Endothelial cell of hepatic sinusoid (primary cell): Measurements from ENCODE around the gene NLE1.
"Not testable (repeated sequence)": the region's sequence is repeated elsewhere in the genome, so short reads cannot be mapped to it uniquely, and the experiment has no call there.

Experiments
- in situ Hi-C: cut with HindIII; loops from 2 replicates; pipeline ENCODE4 v1.10.0; 2017; ENCODE audit warnings: low sequenced_read_pairs

The NLE1 gene

DNA sequence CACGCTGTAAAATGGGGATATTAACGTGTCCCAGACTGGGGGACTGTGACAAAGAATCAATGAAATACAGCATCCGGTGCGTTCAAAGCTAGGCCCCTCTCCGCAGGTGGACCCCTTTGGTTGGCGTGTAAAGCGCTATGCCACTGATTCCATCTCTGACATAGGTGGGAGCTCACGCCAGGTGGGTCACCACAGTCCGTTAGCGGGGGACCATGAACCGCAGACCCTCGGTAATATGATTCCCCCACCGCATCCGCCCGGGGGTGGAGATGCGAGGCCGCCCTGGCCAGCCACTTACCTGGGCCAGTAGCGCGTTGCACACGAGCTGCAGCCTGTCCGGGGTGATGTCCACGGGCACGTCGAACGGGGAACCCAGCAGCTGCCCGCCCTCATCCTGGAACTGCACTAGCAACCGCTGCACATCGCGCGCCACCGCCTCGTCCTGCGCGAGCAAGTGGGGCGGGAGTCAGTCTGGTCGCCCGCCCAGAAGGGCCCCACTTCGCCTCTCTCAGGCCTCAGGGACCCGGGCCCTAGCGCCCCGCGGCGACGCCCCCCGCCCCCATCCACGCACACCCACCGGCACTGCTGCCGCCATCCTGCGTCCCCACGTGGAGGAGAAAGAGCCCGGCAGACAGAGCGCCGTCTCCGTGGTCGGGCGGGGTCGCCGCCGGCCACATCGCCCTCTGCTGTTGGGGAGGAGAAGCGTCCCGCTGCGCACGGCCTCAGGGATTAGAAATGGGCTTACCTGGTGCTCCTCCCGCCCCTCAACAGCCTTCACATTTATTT is at the start of gene NLE1:
NLE1 (minus strand) TSS at position 623 of the 786 bp plus-strand sequence; CDS start at position 595, 28 bp downstream.
- in situ Hi-C loops = loop anchor here (25.0 kb wide), 2 partner anchors 305 to 705 kb away; no protein-coding TSS in a partner anchor

GRCh38 chr17:35191001-35191695 is 49.0 kb upstream of the NLE1 start:
- in situ Hi-C loops = loop anchor here (25.0 kb wide), 1 partner anchor 321 kb away; no protein-coding TSS in a partner anchor

- in situ Hi-C loops = loop anchor here (25.0 kb wide), 1 partner anchor 323 kb away; no protein-coding TSS in a partner anchor
These were observed 47.2 kb upstream of the NLE1 start for GRCh38 chr17:35189291-35189690.

DNA sequence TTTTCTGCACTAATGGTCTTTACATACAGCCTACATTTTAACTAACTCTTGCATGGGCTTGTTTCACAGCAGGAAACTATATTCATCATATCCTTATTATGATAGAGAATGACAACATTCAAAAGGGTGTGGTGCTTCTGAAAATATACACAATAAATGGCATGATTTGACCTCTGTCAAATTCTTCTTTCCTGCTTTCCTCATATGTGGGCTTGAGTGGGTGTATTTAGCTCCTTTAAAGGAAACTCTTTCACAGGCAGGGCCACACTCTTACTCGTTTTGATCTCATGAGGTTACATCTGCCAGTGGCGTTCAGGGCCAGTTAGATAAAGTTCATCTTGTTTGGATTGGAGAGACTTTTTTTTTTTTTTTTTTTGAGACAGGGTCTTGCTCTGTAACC is 46.0 kb upstream of the NLE1 start:
- in situ Hi-C loops = loop anchor here (25.0 kb wide), 1 partner anchor 324 kb away; no protein-coding TSS in a partner anchor

DNA sequence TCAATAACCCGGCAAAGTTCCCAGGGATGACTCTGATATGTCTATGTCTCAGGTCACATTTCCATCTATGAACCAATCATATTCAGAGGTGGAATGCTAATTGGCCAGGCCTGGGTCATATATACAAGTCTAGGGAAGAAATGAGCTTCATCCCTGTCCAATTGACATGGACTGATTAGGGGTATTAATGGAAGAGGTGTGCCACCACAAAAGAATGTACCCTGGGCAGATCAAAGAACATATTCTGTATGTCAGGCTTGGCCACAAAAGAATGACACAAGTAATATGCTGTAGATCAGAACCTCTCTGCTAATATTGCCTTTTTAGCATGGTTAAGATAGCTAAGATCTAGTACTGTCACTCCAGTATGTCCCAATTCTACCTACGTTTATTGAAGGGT is 45.4 kb upstream of the NLE1 start:
- in situ Hi-C loops = loop anchor here (25.0 kb wide), 1 partner anchor 325 kb away; no protein-coding TSS in a partner anchor

GRCh38 chr17:35185849-35186248 is 43.7 kb upstream of the NLE1 start:
- in situ Hi-C loops = loop anchor here (25.0 kb wide), 1 partner anchor 326 kb away; no protein-coding TSS in a partner anchor

DNA sequence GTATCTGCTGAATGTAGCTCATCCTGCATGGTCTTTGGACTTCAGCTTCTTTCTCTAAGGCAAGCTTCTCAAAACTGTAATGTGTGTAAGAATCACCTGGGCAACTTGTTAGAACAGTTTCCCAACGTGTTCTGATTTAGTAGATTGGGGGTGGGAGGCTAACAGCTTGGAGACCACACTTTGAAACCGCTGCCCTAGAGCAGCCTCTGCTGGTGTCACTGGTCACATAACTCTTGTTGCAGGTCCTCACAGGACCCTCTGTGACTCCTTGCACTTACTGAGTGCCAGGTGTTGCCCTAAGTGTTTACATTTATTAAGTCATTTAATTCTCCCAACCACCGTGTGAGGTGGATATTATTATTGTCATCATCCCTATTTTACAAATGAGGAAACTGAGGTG is 42.2 kb upstream of the NLE1 start:
- in situ Hi-C loops = loop anchor here (25.0 kb wide), 1 partner anchor 328 kb away; no protein-coding TSS in a partner anchor

GRCh38 chr17:35183332-35183731 is 41.2 kb upstream of the NLE1 start:
- in situ Hi-C loops = loop anchor here (25.0 kb wide), 1 partner anchor 329 kb away; no protein-coding TSS in a partner anchor

DNA sequence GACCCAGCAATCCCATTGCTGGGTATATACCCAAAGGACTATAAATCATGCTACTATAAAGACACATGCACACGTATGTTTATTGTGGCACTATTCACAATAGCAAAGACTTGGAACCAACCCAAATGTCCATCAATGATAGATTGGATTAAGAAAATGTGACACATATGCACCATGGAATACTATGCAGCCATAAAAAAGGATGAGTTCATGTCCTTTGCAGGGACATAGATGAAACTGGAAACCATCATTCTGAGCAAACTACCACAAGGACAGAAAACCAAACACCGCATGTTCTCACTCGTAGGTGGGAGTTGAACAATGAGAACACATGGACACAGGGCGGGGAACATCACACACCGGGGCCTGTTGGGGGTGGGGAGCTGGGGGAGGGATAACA is 37.3 kb upstream of the NLE1 start:
- in situ Hi-C loops = loop anchor here (25.0 kb wide), 1 partner anchor 333 kb away; no protein-coding TSS in a partner anchor

DNA sequence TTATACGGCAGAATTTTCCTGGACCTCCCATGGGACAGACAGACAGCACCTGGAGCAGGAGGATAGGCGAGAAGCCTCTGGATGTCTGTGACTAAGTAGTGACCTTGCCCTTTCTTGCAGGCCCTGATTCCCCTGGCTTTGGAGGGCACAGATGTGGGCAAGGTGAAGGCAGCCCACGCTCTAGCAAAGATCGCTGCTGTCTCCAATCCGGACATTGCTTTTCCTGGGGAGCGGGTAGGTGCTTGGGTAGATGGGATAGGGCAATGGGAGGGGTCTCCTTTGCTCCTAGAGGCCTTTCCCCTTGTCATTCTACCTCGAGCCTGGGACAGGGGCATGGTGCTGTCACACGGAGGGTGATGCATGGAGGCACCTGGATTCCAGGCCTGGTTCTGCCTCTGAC is 34.8 kb upstream of the NLE1 start:
- in situ Hi-C loops = loop anchor here (25.0 kb wide), 1 partner anchor 335 kb away; no protein-coding TSS in a partner anchor

DNA sequence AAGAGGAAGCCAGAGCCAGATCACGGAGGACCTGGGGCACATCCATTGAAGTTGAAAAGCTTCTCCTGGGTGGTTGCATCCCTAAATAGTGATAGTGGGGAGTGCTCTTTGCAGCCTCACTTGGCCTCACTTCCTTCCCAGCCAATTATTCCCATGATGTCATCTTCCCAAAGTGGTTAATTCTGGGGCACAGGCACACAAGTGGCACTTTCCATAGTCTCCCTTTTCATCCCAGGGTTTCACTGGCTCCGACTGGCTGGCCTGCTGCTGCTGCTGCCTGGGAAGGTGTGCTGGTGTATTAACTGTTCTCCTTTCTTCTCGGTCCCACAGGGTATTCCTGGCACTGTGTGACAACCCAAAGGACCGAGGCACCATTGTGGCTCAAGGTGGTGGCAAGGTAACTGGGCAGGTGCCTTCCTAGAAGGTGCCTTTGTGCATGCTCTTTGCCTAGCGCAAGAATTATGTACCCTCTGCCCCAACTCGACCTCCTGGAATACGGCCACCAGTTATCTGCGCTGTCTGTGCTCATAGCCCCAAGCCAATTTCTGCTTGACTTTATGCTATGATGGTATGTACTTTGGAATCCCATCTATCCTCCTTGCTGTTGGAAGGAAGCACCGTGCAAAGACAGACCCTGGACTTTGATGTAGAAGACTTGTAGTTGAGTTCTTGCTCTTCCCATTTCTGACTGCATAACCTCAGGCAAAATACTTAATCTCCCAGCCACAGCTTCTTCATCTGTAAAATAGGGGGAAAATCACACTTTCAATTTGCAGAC is 33.7 kb upstream of the NLE1 start:
- in situ Hi-C loops = loop anchor here (25.0 kb wide), 1 partner anchor 336 kb away; no protein-coding TSS in a partner anchor

DNA sequence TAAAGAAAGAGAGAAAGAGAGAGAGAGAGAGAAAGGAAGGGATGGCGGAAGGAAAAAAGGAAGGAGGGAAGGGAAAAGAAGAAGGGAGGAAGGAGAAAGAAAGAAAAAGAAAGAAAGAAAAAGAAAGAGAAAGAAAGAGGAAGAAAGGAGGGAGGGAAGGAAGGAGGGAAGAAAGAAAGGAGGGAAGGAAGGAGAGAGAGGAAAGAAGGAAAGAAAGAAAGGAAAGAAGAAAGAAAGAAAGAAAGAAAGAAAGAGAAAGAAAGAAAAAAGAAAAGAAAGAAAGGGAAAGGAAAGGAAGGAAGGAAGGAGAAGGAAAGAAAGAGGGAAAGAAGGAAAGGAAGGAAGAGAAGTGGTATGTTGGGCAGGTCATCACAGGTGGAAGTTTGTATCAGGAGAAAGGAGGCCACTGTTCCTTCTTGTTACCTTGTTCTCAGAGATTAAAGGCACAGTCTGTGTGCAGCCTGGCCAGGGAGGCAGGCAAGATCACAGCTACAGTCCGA is 32.8 kb upstream of the NLE1 start:
- in situ Hi-C loops = loop anchor here (25.0 kb wide), 1 partner anchor 337 kb away; no protein-coding TSS in a partner anchor

- in situ Hi-C loops = not testable (repeated sequence)
These were observed 30.2 kb upstream of the NLE1 start for GRCh38 chr17:35172321-35172720.

GRCh38 chr17:35171834-35172233 is 29.7 kb upstream of the NLE1 start:
- in situ Hi-C loops = no loop called here

DNA sequence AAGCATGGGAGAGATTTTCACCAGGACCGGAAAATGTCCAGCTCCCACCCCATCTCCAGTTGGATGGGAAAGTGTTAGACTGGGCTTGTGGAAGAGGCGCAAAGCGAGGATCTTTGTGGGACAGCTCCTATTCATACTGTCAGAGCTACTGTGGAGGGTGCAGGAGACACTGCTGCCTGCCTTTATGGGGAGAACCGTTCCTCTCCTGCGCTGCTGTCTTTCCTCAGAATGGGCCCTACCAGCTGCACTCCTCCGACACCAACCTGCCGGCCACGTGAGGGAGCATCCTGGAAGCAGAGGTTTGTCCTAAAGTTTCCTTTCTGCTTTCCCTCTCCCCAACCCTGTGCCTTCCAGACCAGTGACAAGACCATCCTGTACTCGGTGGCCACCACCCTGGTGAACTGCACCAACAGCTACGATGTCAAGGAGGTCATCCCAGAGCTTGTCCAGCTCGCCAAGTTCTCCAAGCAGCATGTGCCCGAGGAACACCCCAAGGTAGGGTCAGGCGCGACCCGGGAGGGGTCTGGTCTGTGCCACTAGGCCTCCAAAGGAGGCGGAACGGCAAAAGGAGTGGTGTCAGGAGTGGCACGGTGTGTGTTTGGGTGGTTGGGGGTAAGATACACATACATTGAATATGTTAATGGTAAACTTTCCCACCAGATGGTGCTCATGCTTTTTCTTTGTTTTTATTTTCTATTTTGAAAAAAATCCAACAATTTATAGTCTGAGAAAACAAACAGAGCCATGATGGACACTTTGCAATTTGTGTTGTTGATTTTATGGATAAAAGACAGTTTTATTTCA is 29.1 kb upstream of the NLE1 start:
- in situ Hi-C loops = no loop called here

DNA sequence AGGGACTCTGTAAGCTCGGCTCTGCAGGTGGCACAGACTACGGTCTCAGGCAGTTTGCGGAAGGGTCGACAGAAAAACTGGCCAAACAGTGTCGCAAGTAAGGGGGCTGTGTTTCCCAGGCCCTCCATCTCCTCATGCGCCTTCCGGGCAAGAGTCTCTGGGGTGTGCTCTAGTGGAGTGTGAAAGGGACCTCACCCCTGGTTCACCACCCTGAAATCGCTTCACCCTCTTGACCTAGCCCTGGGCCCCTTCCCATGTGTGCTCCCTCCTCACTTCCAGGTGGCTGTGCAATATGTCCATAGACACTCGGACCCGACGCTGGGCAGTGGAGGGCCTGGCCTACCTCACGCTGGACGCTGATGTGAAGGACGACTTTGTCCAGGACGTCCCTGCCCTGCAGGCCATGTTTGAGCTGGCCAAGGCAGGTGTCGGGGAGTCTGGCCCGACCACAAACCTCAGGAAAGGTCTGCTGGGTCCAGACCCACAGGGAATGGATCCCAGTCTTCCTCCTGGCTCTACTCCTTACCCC is 27.8 kb upstream of the NLE1 start:
- in situ Hi-C loops = no loop called here

GRCh38 chr17:35167666-35168065 is 25.6 kb upstream of the NLE1 start:
- in situ Hi-C loops = no loop called here

DNA sequence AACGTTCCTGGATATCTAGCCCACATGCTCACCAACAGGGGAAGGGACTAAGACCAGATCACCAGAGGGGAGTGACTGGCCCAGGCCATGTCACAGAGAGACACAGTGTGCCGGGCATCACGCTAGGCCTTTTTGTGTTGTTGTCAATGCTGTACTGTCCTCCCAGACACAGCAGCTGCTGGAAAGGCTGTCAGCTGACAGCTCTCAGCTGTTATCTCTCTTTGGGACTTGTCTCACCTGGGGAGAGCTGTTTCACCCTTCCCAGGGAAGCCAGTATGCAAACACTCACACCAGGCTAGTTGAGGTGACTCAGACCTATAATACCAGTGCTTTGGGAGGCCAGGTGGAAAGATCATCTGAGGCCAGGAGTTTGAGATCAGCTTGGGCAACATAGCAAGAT is 24.9 kb upstream of the NLE1 start:
- in situ Hi-C loops = no loop called here

DNA sequence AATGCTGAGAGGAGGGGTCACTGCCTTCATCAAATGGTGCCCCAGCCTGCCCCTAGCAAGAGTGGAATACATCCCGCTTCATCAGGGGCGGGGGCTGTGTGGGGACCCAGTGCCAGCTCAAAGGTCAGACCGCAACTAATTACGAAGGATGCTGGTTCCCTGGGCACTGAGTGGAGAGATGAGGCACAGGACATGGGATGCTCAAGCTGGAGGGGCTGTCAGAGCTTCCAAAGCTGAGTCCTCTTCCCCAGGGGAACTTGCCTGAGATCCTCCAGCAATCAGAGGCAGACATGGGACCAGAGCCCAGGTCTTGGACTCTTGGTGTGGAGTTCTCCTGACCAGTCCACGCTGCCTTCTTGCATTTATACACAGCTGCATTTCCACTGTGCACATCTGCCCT is 24.4 kb upstream of the NLE1 start:
- in situ Hi-C loops = no loop called here
